Kidney glomerular epithelial cell (primary cell): ENCODE results near the gene ABCC1.

Source experiments
- DNase-seq: peaks from one replicate; lab custom pipeline; 2025; lab: John Stamatoyannopoulos, UW

Gene ABCC1

DNA sequence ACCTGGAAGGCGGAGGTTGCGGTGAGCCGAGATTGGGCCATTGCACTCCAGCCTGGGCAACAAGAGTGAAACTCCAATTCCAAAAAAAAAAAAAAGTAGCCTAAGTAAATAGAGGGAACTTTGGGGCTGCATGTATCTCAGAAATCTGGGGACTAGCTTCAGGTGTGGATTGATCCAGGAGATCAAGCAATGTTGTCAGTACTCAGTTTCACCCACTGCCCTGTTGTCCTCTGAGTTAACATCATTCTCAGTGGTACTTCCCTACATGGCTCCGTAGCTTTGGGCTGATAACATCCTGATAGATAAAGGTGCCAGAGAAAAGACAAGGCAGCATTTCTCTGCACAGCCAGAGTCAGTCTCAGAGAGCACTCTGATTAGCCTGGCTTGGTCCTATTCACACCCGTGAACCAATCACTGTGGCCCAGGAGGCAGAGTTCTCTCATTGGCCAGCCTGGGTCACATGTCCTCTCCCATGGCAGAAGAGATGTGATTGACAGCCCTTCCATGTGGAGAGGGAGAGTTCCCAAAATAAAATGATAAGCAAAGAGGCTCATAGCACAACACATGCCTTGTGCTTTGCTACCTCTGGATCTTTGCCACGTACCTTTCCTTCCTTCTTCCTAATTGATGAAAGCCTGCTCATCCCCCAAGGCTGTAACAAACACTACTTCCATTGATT is 99.6 kb downstream of the ABCC1 start:
- DNase-seq = no peak

DNA sequence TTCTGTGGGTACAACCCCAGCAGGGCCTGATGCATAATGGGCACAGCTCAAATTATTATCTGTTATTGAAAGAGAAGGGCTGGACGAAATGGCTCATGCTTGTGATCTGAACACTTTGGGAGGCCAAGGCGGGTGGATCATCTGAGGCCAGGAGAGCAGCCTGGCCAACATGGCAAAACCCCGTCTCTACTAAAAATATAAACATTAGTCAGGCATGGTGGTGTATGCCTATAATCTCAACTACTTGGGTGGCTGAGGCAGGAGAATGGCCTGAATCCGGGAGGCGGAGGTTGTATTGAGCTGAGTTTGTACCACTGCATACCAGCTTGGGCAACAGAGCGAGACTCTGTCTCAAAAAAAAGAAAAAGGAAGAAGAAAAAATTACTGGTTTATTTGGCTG is 100.7 kb downstream of the ABCC1 start:
- DNase-seq = no peak

DNA sequence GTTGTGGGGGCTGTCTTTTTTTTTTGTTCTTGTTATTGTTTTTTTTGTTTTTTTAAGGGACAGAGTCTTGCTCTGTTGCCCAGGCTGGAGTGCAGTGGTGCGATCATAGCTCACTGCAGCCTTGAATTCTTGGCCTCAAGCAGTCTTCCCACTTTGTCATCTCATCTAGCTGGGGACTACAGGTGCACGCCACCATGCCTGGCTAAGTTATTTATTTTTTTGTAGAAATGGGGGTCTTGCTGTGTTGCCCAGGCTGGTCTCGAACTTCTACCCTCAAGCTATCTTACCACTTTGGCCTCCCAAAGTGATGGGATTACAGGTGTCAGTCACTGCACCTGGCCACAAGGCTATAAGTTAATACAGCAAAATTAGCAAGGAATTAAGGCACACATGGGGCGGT is 101.7 kb downstream of the ABCC1 start:
- no peak for DNase-seq

DNA sequence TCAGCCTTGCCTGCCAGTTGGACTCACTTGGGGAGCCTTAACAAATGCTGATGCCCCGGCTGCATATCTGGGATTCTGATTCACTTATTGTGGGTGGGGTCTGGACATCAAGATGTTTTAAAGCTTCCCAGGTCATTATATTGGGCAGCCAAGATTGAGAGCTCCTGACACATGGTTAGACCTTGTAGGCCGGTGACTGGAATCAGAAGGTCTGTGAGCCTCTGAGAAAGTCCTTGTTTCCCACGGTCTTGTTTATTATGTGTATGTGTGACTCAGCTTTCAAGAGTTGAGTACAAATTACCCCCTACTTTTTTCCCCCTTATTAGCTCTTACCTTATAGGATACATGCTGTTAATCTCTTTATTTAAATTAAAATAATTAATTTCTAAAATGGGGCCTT is 103.5 kb downstream of the ABCC1 start:
- DNase-seq = no peak

DNA sequence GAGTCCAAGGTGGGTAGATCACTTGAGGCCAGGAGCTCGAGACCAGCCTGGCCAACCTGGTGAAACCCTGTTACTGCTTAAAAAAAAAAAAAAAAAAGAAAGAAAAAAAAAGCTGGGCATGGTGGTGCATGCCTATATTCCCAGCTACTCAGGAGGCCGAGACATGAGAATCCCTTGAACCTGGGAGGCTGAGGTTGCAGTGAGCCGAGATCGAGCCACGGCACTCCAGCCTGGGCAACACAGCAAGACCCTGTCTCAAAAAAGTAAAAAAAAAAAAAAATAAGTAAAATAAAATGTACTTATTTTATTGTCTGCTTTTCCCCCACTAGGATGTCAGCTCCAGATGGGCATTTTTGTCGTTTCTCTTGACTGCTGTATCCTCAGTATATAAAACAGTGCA is 107.7 kb downstream of the ABCC1 start:
- no peak for DNase-seq

DNA sequence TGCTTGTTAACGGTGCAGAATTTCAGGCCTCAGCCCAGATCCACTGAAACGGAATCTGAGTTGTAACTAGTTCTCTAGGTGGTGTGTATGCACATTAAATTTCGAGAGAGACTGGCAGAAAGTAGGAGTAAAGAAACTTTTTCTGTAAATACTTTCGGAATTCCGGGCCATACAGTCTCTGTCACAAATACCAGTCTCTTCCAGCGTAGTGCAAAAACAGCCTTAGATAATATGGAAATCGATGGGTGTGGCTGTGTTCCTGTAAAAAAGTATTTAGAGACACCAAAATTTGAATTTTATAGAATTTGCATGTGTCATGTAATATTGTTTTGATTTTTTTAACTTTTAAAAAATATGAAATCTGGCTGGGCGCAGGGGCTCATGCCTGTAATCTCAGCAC is 109.7 kb downstream of the ABCC1 start:
- no peak for DNase-seq

DNA sequence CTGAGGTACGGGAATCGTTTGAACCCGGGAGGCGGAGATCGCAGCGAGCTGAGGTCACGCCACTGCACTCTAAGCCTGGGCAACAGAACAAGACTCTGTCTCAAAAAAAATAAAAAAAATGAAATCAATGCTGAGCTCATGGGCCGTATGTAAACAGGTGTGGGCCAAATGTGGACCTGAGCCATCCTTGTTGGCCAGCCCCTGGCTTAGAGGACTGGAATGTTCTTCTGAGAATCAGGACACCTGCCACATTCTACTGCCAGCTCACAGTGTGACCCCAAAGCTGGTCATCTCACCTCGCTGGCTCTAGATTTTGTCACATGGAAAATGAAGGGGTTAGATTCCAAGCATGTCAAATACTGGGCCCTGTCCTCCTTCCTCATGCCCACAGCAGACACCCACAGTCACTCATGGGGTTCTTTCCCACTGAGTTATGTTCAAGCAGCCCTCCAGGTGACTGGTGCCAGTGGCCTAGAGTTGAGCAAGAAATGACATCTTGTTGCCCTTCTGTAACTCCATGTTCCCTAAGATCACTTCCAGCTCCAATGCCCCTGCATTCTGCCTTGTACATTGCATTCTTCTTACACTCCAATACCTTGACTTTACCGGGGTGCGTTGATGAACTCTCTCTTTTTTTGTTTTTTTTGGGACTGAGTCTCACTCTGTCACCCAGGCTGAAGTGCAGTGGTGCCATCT is 110.6 kb downstream of the ABCC1 start:
- DNase-seq = no peak

DNA sequence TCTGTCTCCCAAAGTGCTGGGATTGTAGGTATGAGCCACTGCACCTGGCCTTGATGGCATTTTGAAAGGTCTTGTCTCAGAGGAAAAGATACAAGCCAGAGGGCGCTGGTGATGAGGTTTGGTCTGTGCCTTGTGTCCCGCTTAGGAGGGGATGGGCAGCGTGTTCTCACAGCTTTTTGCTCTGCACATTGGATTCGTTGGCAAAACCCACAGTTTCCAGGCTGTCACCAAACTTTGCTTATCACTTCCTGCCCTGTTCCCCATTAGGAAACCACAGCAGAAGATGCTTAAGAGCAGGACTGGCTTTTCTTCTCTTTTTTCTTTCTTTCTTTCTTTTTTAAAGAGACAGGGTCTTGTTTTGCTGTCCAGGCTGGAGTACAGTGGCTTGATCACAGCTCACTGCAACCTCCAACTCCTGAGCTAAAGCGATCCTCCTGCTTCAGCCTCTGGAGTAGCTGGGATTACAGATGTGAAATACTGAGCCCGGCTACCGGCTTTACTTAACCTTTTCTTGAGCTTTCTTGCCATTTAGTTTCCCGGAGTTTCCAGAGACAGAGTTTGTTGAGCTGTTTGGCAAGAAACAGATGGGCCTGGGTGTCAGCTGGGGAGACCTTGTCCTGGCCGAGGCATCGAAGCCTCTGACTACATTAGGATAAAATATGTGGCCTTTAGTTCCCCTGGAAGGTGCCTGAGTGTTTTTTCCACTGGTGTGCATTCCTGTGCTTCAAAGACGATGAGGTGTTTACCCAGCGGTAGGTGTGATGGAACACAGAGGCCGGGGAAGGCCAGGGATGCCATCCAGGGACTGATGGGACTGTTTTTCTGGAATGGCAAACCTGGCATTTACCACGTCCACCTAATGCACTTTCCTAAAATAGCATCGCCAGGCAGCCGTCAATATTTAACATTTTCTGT is 112.9 kb downstream of the ABCC1 start:
- no peak for DNase-seq

DNA sequence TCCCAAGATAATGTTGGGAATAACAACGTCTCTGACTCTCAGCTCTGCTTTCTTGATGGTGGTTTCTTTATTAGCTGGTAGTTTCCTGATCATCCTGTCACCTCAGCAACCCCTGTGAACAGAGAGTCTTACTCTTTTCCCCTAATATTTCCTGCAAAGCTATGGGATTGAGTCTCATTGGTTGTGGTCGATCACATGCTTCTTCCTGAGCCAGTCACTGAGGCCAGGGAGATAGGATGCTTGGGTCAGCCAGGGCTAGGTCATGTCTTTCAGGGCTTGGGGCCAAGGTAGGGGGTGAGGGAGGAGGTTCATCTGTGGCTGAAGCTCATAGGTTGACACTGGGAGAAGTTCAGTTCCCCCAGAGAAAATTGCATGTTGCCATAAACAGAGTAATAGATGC is 114.3 kb downstream of the ABCC1 start:
- DNase-seq = no peak

DNA sequence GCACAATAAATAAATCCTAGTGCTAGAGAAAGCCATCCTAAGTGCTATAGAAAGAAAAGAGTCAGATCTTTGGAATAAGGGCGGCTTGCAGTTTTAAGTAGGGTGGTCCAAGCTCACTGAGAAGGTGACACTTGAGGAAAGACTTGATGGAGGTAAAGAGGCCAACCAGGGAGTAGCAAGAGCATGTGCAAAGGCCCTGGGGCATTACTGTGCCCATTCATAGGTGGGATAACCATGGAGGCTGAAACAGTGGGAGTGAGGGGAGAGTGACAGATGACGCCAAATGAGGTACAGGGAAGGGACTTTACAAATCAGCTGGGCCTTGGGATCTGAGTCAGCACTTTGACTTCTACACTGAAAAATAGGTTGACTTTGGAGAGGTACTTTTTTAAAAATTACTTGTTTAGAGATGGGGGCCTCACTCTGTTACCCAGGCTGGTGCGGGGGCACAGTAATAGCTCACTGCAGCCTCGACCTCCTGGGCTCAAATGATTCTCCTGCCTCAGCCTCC is 115.5 kb downstream of the ABCC1 start:
- no peak for DNase-seq

DNA sequence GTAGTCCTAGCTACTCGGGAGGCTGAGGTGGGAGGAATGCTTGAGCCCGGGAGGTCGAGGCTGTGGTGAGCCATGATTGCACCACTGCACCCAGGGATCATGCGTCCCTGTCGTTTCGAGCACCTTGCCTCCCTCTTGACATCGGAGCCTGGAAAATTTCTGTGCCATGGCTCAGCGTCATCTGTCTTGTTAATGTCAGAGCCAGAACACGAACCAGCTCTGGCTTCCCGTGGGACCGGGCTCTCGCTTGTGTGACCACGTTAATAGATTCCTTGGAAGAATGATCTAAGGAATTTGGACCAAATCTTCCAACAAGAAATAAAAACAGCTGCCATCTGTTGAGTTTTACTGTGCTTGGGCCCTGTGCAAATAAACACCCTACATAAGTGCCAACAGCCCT is 117.7 kb downstream of the ABCC1 start:
- no peak for DNase-seq

DNA sequence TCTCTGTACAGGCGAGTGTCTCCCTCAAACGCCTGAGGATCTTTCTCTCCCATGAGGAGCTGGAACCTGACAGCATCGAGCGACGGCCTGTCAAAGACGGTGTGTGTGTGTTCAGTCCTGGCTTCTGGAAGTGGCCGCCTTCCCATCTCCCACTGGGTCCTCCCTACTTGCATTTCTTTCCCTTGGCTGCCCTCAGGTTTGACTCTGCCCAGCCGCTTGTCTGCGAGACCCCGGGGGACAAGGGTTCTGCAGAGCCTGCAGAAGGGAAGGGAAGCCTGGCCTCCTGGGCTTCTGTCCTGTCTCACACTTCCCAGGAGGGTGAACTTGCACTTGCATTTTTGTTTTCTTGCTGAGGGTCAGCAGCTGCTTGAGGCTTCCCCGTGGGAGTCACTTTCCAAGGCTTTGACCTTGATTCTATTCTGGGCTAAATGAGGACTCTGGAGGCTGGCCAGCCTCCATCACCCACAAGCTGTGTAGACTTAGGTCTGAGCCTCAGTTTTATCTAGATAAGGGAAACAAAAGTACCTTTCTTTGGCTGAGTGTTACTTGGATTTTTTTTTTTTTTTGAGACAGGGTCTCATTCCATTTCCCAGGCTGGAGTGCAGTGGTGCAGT is 122.3 kb downstream of the ABCC1 start:
- DNase-seq = peak; percentile 28

DNA sequence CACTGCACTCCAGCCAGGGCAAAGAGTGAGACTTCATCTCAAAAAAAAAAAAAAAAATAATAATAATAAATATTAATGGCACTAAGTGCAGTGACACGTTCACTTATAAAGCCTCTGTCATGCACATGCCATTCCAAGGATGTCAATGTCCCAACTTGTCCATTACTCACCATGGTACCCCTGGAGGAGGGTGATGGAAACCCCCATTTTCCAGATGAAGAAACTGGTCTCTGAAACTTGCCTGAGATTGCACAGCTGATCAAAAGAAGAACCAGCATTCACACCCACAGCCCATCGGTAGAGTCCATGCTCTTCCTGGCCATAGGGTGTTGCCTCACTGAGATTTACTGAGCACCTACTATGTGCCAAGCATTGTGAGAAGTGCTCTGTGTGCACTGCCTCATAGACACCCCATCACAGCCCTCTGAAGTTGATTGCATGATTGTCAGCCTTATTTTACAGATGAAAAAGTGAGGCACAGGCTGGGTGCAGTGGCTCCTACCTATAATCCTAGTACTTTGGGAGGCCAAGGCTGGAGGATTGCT is 123.7 kb downstream of the ABCC1 start:
- DNase-seq = no peak

DNA sequence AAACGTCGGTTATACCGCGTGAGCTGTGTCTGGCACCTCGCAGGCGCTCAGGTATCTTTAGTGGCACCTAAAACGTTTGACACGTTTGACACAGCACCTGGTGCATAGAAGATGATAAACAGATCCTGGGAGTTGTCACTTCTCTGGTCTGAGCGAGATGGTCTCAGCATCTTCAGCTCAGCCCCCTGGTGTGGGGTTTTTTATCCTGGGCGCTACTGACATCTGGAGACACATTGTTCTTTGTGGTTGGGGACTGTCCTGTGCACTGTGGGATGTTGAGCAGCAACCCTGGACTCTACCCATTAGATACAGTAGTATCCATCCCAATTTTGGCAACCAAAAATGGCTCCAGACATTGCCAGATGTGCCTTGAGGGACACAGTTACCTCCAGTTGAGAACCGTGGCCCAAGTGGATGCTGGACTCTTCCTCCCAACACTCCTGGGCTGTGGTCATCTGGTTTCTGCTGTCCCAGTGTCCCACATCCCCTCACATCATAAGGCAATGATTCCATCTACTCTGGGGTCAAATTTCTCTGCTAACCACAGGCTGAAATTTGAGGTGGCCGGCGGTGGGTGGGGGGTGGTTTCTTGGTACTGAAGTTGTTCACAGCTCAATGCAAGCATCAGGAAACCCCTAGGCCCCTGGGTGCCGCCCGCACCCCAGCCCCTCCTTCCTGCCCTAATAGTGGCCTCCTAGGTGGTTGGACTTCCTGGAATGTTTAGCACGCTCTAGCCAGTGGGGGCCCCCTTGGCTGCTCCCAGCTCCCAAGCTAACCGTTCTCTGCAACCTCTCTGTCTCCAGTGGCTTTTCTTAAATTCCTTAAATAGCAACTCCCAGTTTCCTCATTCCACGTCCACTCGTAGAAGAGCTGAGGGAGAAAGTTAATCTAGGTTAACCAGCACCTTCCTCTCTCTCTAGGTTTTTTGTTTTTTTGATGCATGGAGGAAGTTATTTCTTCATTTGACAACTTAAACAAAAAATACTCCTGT is 124.8 kb downstream of the ABCC1 start:
- peak; percentile 93 for DNase-seq

DNA sequence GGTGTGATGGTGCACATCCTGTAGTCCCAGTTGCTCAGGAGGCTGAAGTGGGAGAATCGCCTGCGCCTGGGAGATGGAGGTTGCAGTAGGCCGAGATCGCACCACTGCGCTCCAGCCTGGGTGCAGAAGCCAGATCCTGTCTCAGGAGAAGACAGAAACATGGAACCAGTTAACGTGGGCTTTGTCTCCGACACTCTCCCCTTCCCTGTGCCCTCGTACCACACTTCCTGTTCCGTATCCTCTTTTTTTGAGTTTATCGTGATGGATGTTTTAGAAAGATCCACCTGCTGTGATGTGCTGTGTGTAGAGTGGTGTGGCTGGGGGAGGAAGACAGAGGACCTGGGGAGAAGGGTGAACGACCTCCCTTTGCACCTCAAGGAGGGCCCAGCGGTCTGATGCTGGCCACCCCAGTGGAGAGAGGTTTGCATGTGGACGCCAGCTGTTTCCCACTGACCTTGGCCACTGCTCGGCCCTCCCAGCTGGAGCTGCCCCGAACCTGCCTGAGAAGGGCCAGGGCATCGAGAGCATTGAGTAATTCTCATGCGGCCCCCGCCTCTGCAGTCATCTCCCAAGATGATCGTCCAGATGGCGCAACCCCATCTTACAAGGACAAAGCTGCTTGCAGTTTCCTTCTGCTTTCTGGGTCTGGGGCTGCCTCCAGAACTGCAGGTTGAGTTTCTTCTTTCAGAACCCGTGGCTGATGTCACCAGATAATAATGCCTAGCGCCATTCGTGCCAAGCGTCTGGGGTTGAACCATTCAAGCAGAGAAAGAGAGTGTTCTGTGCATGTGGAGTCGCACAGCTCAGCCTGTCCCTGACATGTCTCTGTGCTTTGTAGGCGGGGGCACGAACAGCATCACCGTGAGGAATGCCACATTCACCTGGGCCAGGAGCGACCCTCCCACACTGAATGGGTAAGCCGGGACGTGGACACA is 126.3 kb downstream of the ABCC1 start:
- DNase-seq = peak; percentile 1

DNA sequence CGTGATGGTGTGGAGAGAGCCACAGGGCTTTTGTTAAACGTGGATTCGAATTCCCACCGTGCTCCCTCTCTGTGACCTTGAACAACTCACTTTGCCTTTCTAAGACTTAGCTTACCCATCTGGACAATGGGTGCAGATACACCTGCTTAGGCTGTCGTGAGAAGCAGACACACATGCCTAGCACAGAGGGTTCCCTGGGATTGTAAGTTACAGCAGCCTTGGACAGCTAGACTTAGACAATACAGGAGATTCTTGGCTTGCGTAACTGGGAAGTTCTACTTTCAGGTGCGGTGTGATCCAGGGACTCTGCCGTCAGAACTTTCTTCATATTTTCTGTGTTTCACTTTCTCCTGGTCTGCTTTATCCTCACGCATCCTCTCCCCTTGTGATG is 127.0 kb downstream of the ABCC1 start:
- DNase-seq = no peak

DNA sequence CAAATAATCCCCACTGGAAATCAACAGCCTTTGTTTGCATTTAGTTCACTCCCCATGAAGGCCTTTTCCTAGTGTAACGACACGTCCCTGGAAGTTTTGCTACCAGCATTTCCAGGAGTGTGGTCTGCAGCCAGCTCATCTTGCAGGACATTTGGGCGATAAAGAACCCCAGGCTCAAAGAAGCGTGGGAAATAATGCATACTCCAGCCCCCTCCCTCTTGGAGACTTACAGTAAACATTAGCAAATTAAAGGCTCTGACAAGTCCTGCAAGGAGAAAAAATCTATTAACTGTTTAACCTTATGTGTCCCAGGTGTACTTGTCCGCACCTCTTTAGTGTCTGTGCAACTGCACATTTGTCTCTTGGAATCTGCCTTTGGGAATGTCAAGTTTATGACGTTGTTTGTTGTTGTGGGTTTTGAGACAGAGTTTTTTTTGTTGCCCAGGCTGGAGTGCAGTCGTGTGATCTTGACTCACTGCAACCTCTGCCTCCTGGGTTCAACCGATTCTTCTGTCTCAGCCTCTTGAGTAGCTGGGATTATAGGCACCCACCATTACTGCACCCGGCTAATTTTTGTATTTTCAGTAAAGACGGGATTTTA is 131.1 kb downstream of the ABCC1 start:
- DNase-seq = no peak

DNA sequence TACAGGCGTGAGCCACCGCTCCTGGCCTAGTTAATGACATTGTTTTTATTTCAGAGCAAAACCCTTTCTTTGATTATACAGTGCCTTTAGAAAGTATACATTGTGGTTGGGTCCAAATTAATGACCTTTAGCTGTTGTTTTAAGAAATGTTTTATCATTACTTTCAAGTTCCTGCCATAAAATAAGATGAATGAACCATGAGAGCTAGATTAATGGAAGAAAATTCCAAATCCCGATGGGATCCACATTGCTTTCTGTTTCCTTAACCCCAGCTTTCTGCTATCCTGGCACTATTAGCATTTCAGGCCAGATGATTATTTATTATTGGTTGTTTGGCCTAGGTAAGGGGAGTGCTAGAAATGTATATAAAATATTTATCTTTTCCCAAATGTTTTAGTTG is 131.7 kb downstream of the ABCC1 start:
- DNase-seq = no peak

DNA sequence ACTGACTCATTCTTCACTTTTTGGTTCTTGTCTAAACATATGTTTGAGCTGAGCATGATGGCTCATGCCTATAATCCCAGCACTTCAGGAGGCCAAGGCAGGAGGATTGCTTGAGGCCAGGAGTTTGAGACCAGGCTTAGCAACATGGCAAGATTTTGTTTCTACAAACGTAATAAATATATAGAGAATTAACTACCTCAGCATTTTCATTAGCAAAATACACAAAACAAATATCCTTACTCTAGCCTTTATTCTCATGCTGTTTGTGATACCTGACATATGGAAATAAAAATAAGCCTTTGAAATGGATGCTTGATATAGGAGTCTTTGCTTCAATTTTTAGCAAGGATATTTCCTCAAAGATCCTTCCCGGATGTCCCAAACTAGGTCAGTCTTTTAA is 132.8 kb downstream of the ABCC1 start:
- no peak for DNase-seq
